Endodermal cell (in vitro differentiated cells): ENCODE measurements around the gene KMT5B. TPM values are rescaled to one million over a fixed set of nuclear protein-coding genes. Genes with fewer than 3 reads are reported as not detected.

Source experiments
- DNase-seq: peaks from one replicate; pipeline ENCODE4 v3.0.0-alpha.2; 2017
- H3K27ac ChIP-seq: 2 replicates; pipeline ENCODE4 v1.5.1; 2013; ENCODE audit warnings: mild to moderate bottlenecking, low read depth, low read length, moderate library complexity
- H3K27me3 ChIP-seq: 2 replicates; pipeline ENCODE4 v1.6.1; 2013; ENCODE audit warnings: mild to moderate bottlenecking, low read length, moderate library complexity; ENCODE audit not compliant: insufficient read depth, control insufficient read depth, poor library complexity, severe bottlenecking
- H3K36me3 ChIP-seq: 2 replicates; pipeline ENCODE4 v1.7.0; 2013; ENCODE audit warnings: mild to moderate bottlenecking, low read length, moderate library complexity; ENCODE audit not compliant: control insufficient read depth, insufficient read depth
- H3K4me1 ChIP-seq: one replicate; pipeline ENCODE4 v1.7.0; 2013; ENCODE audit warnings: low read length; ENCODE audit not compliant: control insufficient read depth, insufficient read depth
- H3K4me3 ChIP-seq: 2 replicates; pipeline ENCODE4 v1.5.1; 2013; ENCODE audit warnings: mild to moderate bottlenecking, low read length, moderate library complexity
- H3K9ac ChIP-seq: 2 replicates; pipeline ENCODE4 v1.6.1; 2013; ENCODE audit warnings: mild to moderate bottlenecking, low read length, moderate library complexity; ENCODE audit not compliant: poor library complexity, severe bottlenecking; ENCODE audit errors: extremely low read depth
- H3K9me3 ChIP-seq: 2 replicates; pipeline ENCODE4 v1.6.1; 2013; ENCODE audit warnings: mild to moderate bottlenecking, low read length, moderate library complexity; ENCODE audit not compliant: control insufficient read depth
- H3K27ac Mint-ChIP-seq: 2 replicates; pipeline ENCODE4 v1.8.0; 2020; ENCODE audit warnings: mixed read lengths
- H3K27me3 Mint-ChIP-seq: 2 replicates; pipeline ENCODE4 v1.8.0; 2021; ENCODE audit warnings: mild to moderate bottlenecking, mixed read lengths; ENCODE audit not compliant: insufficient read depth
- H3K36me3 Mint-ChIP-seq: 2 replicates; pipeline ENCODE4 v1.8.0; 2020; ENCODE audit warnings: low read depth, mixed read lengths
- H3K4me1 Mint-ChIP-seq: 2 replicates; pipeline ENCODE4 v1.8.0; 2020; ENCODE audit warnings: mixed read lengths
- H3K4me3 Mint-ChIP-seq: 2 replicates; pipeline ENCODE4 v1.8.0; 2020; ENCODE audit warnings: mild to moderate bottlenecking, moderate library complexity, mixed read lengths
- H3K9me3 Mint-ChIP-seq: 2 replicates; pipeline ENCODE4 v1.8.0; 2020; ENCODE audit warnings: mild to moderate bottlenecking, mixed read lengths
- WGBS, 2 experiments: methylation state at CpG; one replicate each; pipeline versions ENCODE4 v1.1.5 to v1.1.7; 2013; ENCODE audit warnings: missing lambda C conversion rate in 2 of 2, mixed read lengths in 1 of 2; ENCODE audit not compliant: insufficient coverage in 1 of 2, insufficient read length in 1 of 2; 5-methylcytosine and 5-hydroxymethylcytosine counted together
- total RNA-seq, 2 donors: library from RNA; stranded (reverse); fragmentation: NEBNext Ultra II Directional in 1 of 2; extraction: Animal tissue kit (Norgen Biotek cat#: 25700) in 1 of 2; gene quantifications; 2 replicates in 1 of 2; 3 replicates in 1 of 2; pipeline ENCODE4 v1.2.1, GENCODE V29; 2021
- TF ChIP-seq, protein P1 (sequence below): fragments of 200-600 bp; sonication (generic); conservative IDR thresholded peaks from 2 replicates; pipeline ENCODE4 v1.5.0; 2021; ENCODE audit warnings: antibody characterized with exemption, mild to moderate bottlenecking

KMT5B gene
- total RNA-seq, 2 donors from 2014 or later: 53.3 to 62.3 TPM

DNA sequence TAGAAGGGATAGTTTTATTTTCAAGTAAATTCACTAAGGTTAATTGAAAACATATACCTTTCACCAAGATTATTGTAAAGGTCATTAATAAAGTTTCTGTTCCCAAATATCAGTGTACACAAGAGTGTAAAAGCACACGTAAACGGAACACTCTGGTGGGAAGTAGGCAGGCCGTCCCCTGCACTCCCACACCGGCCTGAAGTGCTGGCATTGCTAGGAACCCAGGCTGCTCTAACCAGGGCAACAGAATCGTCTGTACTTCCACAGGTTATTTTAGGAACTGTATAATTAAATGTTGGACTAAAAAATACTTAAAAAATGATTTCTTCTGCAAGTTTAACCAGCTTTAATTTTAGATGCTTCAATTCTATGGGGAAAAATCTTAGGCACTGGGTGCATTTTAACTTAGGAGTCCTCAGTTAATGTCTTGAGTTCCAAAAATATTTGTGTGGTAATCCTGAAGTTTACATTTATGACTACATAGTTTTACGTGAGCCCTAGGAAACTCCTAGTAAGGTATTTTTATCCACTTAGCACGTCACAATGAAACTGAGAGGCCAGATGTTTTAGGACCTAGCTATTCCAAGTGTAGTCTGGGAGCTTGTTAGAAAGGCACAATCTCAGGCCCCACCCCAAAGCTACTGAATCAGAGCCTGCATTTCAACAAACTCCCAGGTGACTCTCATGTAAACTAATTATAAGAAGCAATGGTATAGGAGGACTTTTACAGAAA, 31.2 kb downstream of the KMT5B start:
- Histone ChIP-seq H3K27ac (no peak overlapping the region), H3K4me1 (no peaks in the 10 kb centered on the region), H3K4me3 (no peak overlapping the region), H3K27me3 (no peaks in the 10 kb centered on the region), H3K9ac (no peak overlapping the region), H3K9me3 (no peaks in the 10 kb centered on the region), H3K36me3 (peaks cover 89% of the 10 kb centered on the region)
- TF ChIP-seq, protein P1, sequence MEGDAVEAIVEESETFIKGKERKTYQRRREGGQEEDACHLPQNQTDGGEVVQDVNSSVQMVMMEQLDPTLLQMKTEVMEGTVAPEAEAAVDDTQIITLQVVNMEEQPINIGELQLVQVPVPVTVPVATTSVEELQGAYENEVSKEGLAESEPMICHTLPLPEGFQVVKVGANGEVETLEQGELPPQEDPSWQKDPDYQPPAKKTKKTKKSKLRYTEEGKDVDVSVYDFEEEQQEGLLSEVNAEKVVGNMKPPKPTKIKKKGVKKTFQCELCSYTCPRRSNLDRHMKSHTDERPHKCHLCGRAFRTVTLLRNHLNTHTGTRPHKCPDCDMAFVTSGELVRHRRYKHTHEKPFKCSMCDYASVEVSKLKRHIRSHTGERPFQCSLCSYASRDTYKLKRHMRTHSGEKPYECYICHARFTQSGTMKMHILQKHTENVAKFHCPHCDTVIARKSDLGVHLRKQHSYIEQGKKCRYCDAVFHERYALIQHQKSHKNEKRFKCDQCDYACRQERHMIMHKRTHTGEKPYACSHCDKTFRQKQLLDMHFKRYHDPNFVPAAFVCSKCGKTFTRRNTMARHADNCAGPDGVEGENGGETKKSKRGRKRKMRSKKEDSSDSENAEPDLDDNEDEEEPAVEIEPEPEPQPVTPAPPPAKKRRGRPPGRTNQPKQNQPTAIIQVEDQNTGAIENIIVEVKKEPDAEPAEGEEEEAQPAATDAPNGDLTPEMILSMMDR: no peak
- H3K36me3 Mint-ChIP-seq: peaks cover 59% of the 10 kb centered on the region
- no peak overlapping the region for H3K4me3 Mint-ChIP-seq
- H3K27me3 Mint-ChIP-seq: no peaks in the 10 kb centered on the region
- 93 to 100% methylated on average over 6 to 7 of the region's 7 CpGs for WGBS, 2 experiments
- H3K27ac Mint-ChIP-seq: no peak overlapping the region
- no peak for DNase-seq
- H3K4me1 Mint-ChIP-seq: no peaks in the 10 kb centered on the region
- H3K9me3 Mint-ChIP-seq: no peaks in the 10 kb centered on the region

DNA sequence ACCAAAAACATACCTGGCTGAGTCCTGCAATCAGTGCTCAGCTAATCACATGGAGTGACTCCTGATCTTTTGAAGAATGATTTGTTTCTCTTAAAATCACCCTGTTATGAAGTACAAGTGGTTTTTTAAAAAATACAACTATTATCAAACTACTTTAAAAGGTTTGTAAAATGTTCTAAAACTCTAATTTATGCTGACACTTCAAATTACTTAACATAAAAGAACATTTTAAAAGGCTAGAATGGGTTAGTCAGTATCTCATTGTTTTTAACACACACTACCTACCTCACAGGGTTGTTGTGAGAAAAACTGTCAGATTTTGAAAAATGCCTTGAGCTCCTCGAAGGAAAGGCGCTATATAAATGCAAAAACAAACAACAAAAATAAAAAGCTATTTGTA, 33.2 kb downstream of the KMT5B start:
- TF ChIP-seq, protein P1: no peak
- Histone ChIP-seq H3K4me1 (no peaks in the 10 kb centered on the region), H3K27ac (no peak overlapping the region), H3K4me3 (no peak overlapping the region), H3K9ac (no peak overlapping the region), H3K36me3 (peaks cover 77% of the 10 kb centered on the region), H3K9me3 (no peaks in the 10 kb centered on the region), H3K27me3 (no peaks in the 10 kb centered on the region)
- no peaks in the 10 kb centered on the region for H3K27me3 Mint-ChIP-seq
- peaks cover 59% of the 10 kb centered on the region for H3K36me3 Mint-ChIP-seq
- no peaks in the 10 kb centered on the region for H3K9me3 Mint-ChIP-seq
- H3K4me1 Mint-ChIP-seq: no peaks in the 10 kb centered on the region
- no peak overlapping the region for H3K27ac Mint-ChIP-seq
- WGBS, 2 experiments: no CpG with 5 or more reads among the region's 2 CpGs
- no peak for DNase-seq
- H3K4me3 Mint-ChIP-seq: no peak overlapping the region

DNA sequence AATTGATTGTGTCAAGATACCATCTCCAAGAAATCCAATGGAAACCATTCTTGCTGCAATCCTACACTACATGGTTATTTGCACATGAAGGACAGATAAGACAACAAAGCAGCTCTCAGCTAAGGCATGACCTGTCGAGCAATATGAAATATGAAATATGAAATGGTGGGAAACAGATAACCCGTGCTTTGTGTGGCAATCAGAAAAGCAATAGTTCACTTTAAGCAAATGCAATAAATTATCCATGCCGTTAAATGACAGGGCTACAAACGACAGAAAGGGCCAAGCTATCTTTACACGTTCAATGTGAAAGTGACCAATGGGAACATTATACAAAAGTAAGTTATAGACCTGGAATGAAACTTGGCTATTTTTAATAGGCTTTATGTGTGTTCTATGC, 35.2 kb downstream of the KMT5B start:
- Histone ChIP-seq H3K27me3 (no peaks in the 10 kb centered on the region), H3K9me3 (no peaks in the 10 kb centered on the region), H3K4me3 (no peak overlapping the region), H3K4me1 (no peaks in the 10 kb centered on the region), H3K27ac (no peak overlapping the region), H3K9ac (no peak overlapping the region), H3K36me3 (peaks cover 78% of the 10 kb centered on the region)
- TF ChIP-seq, protein P1: no peak
- Mint-ChIP-seq H3K9me3 (no peaks in the 10 kb centered on the region), H3K27ac (no peak overlapping the region), H3K4me3 (no peak overlapping the region), H3K27me3 (no peaks in the 10 kb centered on the region), H3K4me1 (no peaks in the 10 kb centered on the region), H3K36me3 (peaks cover 59% of the 10 kb centered on the region)
- 92% methylated on average over 5 of the region's 5 CpGs for WGBS, 2 experiments
- no peak for DNase-seq
